GM18498 (cell line): ENCODE results near the gene FAM3B.

ENCODE experiments used
- ATAC-seq: cut with Tn5 transposase; IDR thresholded peaks from one replicate; pipeline ENCODE4 v1.9.1; 2021; ENCODE audit warnings: mild to moderate bottlenecking, moderate library complexity; ENCODE audit not compliant: unreplicated experiment

FAM3B gene

GRCh38 chr21:41367945-41368734 is 51.5 kb downstream of the FAM3B start:
- peak; percentile 73 for ATAC-seq

- ATAC-seq = no peak
Measured at GRCh38 chr21:41368735-41369104, 52.1 kb downstream of the FAM3B start.

GRCh38 chr21:41369105-41369919 is 52.7 kb downstream of the FAM3B start:
- ATAC-seq = no peak

- ATAC-seq = no peak
Measured at GRCh38 chr21:41369920-41370839, 53.6 kb downstream of the FAM3B start.

- no peak for ATAC-seq
Measured at GRCh38 chr21:41370840-41371684, 54.5 kb downstream of the FAM3B start.

- ATAC-seq = no peak
Measured at GRCh38 chr21:41371685-41372030, 55.1 kb downstream of the FAM3B start.

- ATAC-seq = no peak
Measured at GRCh38 chr21:41373253-41373652, 56.7 kb downstream of the FAM3B start.

GRCh38 chr21:41373763-41374162 is 57.2 kb downstream of the FAM3B start:
- no peak for ATAC-seq

GRCh38 chr21:41374177-41374712 is 57.6 kb downstream of the FAM3B start:
- no peak for ATAC-seq

GRCh38 chr21:41374867-41375533 is 58.4 kb downstream of the FAM3B start:
- no peak for ATAC-seq

- ATAC-seq = no peak
Measured at GRCh38 chr21:41375875-41376274, 59.3 kb downstream of the FAM3B start.

GRCh38 chr21:41377715-41378114 is 61.1 kb downstream of the FAM3B start:
- ATAC-seq = no peak

- no peak for ATAC-seq
Measured at GRCh38 chr21:41378849-41379248, 62.2 kb downstream of the FAM3B start.

- no peak for ATAC-seq
Measured at GRCh38 chr21:41379901-41380300, 63.3 kb downstream of the FAM3B start.

- no peak for ATAC-seq
Measured at GRCh38 chr21:41381731-41382130, 65.1 kb downstream of the FAM3B start.

- no peak for ATAC-seq
Measured at GRCh38 chr21:41387042-41387819, 70.6 kb downstream of the FAM3B start.

GRCh38 chr21:41387824-41388223 is 71.2 kb downstream of the FAM3B start:
- no peak for ATAC-seq

- ATAC-seq = no peak
Measured at GRCh38 chr21:41388259-41388658, 71.7 kb downstream of the FAM3B start.
